ENCODE measurements around the gene CLRN1. TPM values are rescaled to one million over a fixed set of nuclear protein-coding genes. Genes with fewer than 3 reads are reported as not detected.

The CLRN1 gene
- total RNA-seq, 4 donors from 2014 or later: not detected

DNA sequence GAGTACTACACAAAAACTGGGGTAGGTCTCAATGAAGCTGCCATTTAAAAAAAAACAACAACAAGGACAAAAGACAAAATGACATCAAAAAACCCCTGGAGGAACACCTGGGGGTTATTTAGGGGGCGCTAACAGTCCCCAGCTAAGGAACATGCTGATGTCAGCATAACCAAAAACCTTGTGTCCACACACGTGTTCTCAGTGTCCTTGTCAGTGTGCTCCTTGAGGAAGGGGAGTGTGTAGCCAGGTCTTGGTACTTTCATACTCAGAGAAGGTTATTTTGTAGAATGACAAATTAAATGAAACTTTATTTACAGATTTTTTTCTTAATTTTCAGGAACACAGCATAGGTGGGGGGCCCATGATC, 31.2 kb upstream of the CLRN1 start:
- H3K36me3 ChIP-seq: no peaks in the 10 kb centered on the region
- no peak for TF ChIP-seq POLR2A (IDR thresholded peaks at IDR 0.05)
- TF ChIP-seq CTCF (IDR thresholded peaks at IDR 0.05): no peak
- no peak overlapping the region for H3K27ac ChIP-seq
- no peaks in the 10 kb centered on the region for H3K4me1 ChIP-seq
- WGBS, 2 donors: 68 to 73% methylated on average over 2 of the region's 2 CpGs
- no peaks in the 10 kb centered on the region for H3K9me3 ChIP-seq
- no peaks in the 10 kb centered on the region for H3K27me3 ChIP-seq
- intact Hi-C loops (cut with DNase I): no loop called here
- no peak for DNase-seq
- H3K4me3 ChIP-seq (replicated peaks in 1 of 3): no peak overlapping the region

DNA sequence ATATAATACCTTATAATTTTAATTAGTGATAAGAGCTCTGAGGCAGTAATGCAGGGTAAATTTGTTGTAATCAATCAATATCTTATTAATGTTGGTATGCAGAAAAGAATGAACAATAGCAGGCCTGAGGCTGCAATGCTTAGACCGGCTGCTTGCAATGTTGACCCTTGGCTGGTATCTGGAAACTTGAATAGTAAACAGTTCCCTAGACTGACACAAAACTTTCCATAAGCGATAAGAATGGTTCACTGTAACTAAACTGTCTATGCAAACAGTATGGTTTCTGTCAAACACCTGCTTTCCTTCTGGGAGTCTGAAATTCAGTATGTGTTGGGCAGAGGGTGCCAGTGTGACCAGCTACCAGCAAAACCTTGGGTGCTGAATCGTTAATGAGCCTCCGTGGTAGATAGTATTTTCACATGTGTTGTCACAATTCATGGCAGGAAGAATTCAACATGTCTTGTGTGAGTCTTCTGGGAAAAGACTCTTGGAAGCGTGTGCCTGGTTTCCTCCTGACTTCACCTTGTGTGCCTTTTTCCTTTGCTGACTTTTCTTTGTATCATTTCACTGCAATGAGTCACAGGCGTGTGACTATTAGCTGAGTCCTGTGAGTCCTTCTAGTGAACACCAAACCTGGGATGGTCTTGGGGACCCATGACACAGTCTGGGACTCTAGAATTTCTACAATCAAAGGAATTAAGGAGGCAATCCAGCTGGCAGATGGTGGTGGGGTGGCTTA, 30.7 kb upstream of the CLRN1 start:
- no peaks in the 10 kb centered on the region for H3K36me3 ChIP-seq
- no peaks in the 10 kb centered on the region for H3K27me3 ChIP-seq
- 86 to 91% methylated on average over 6 of the region's 6 CpGs for WGBS, 2 donors
- H3K9me3 ChIP-seq: no peaks in the 10 kb centered on the region
- DNase-seq: no peak
- no peak overlapping the region for H3K27ac ChIP-seq
- H3K4me3 ChIP-seq (replicated peaks in 1 of 3): no peak overlapping the region
- intact Hi-C loops (cut with DNase I): no loop called here
- no peaks in the 10 kb centered on the region for H3K4me1 ChIP-seq
- TF ChIP-seq POLR2A (IDR thresholded peaks at IDR 0.05) (no peak), CTCF (IDR thresholded peaks at IDR 0.05) (no peak)

GRCh38 chr3:151002003-151002981, 29.8 kb upstream of the CLRN1 start:
- intact Hi-C loops (cut with DNase I): no loop called here
- Histone ChIP-seq H3K27ac (no peak overlapping the region), H3K36me3 (no peaks in the 10 kb centered on the region), H3K4me1 (no peaks in the 10 kb centered on the region), H3K9me3 (no peaks in the 10 kb centered on the region), H3K27me3 (no peaks in the 10 kb centered on the region), H3K4me3 (replicated peaks in 1 of 3) (no peak overlapping the region)
- no peak for TF ChIP-seq CTCF (IDR thresholded peaks at IDR 0.05)
- TF ChIP-seq POLR2A (IDR thresholded peaks at IDR 0.05): no peak
- no peak for DNase-seq
- 72 to 78% methylated on average over 5 of the region's 5 CpGs for WGBS, 2 donors

DNA sequence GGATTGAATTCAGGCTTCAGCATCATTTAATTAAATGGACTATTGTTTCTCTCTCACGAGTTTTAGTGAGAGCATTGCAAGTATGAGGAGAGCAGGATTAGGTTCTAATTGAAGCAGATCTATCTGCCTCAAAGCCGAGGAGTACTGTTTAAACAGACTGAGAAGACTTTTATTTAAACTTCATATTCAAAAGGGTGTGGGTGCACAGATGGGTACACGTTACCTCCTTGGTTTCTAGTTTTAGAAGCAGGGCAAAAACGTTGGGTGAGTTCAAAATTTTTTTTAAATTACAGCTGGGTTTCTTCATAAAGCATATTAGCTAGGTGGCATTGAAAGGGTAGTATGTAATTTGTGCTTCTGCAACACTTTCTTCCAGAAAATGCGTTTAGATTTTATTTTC, 26.5 kb upstream of the CLRN1 start:
- no peak overlapping the region for H3K27ac ChIP-seq
- 60 to 66% methylated on average over 5 of the region's 5 CpGs for WGBS, 2 donors
- no peaks in the 10 kb centered on the region for H3K9me3 ChIP-seq
- no peaks in the 10 kb centered on the region for H3K4me1 ChIP-seq
- TF ChIP-seq CTCF (IDR thresholded peaks at IDR 0.05) (no peak), POLR2A (IDR thresholded peaks at IDR 0.05) (no peak)
- intact Hi-C loops (cut with DNase I): no loop called here
- no peaks in the 10 kb centered on the region for H3K27me3 ChIP-seq
- H3K4me3 ChIP-seq (replicated peaks in 1 of 3): no peak overlapping the region
- no peaks in the 10 kb centered on the region for H3K36me3 ChIP-seq
- DNase-seq: no peak

- no peak overlapping the region for H3K4me3 ChIP-seq (replicated peaks in 1 of 3)
- no peaks in the 10 kb centered on the region for H3K9me3 ChIP-seq
- no peak for TF ChIP-seq CTCF (IDR thresholded peaks at IDR 0.05)
- TF ChIP-seq POLR2A (IDR thresholded peaks at IDR 0.05): no peak
- H3K36me3 ChIP-seq: no peaks in the 10 kb centered on the region
- no peak for DNase-seq
- no peaks in the 10 kb centered on the region for H3K27me3 ChIP-seq
- H3K4me1 ChIP-seq: no peaks in the 10 kb centered on the region
- H3K27ac ChIP-seq: no peak overlapping the region
- intact Hi-C loops (cut with DNase I): no loop called here
Measured at GRCh38 chr3:150996731-150997130, 24.2 kb upstream of the CLRN1 start.

Measured in thyroid gland (tissue), 4 donors.